GM13976 (cell line): ENCODE results near the gene AMER2.

Experiments
- DNase-seq: peaks from one replicate; pipeline ENCODE4 v3.0.0; 2012; ENCODE audit warnings: low spot score
- CTCF ChIP-seq: IDR thresholded peaks from 2 replicates; pipeline ENCODE4 v1.5.1; 2012; ENCODE audit warnings: borderline replicate concordance, mild to moderate bottlenecking; ENCODE audit not compliant: insufficient read depth; ENCODE audit errors: extremely low read depth, missing control alignments, control extremely low read depth
- in situ Hi-C: fragments of 300-500 bp; cut with MboI; formaldehyde crosslinking; loops from one replicate; pipeline ENCODE4 v1.12.0; 2022; ENCODE audit warnings: low sequenced_read_pairs, mixed read lengths, inconsistent platforms; ENCODE audit not compliant: unreplicated experiment

The AMER2 gene

GRCh38 chr13:25171517-25172302 lies at the start of gene AMER2:
TSS of gene AMER2 (minus strand) at chr13:25172288. CDS start at chr13:25171619, 669 bp downstream.
- peak; percentile 62 for DNase-seq
- TF ChIP-seq CTCF, result no peak
- in situ Hi-C loops, result no loop called here

- in situ Hi-C loops, result no loop called here
- TF ChIP-seq CTCF, result no peak
- DNase-seq, result no peak
Observed at GRCh38 chr13:25218019-25218418, 45.9 kb upstream of the AMER2 start.

GRCh38 chr13:25217023-25217885 lies 45.2 kb upstream of the AMER2 start:
- no peak for DNase-seq
- TF ChIP-seq CTCF, result no peak
- in situ Hi-C loops, result no loop called here

GRCh38 chr13:25215253-25215575 lies 43.1 kb upstream of the AMER2 start:
- in situ Hi-C loops, result no loop called here
- DNase-seq, result no peak
- TF ChIP-seq CTCF, result no peak

GRCh38 chr13:25214491-25215252 lies 42.6 kb upstream of the AMER2 start:
- no peak for DNase-seq
- in situ Hi-C loops, result no loop called here
- TF ChIP-seq CTCF, result no peak

GRCh38 chr13:25213715-25214114 lies 41.6 kb upstream of the AMER2 start:
- no peak for TF ChIP-seq CTCF
- in situ Hi-C loops, result no loop called here
- no peak for DNase-seq
